Adipocyte (in vitro differentiated cells): Measurements from ENCODE around the gene NUP210.

Experiments used
- DNase-seq: peaks from one replicate; pipeline ENCODE4 v3.0.0-alpha.2; 2015; ENCODE audit warnings: low read depth
- H3K27me3 ChIP-seq: replicated peaks from 2 replicates; pipeline ENCODE4 v1.7.0; 2013; ENCODE audit warnings: mild to moderate bottlenecking, low read length, moderate library complexity; ENCODE audit not compliant: control insufficient read depth, insufficient read depth
- H3K36me3 ChIP-seq: 2 replicates; pipeline ENCODE4 v1.7.0; 2013; ENCODE audit warnings: low read length, mild to moderate bottlenecking, moderate library complexity; ENCODE audit not compliant: control insufficient read depth, insufficient read depth, severe bottlenecking
- H3K4me1 ChIP-seq: 2 replicates; pipeline ENCODE4 v1.7.0; 2013; ENCODE audit warnings: mild to moderate bottlenecking, low read length, moderate library complexity; ENCODE audit not compliant: control insufficient read depth, insufficient read depth
- H3K4me3 ChIP-seq: 2 replicates; pipeline ENCODE4 v1.7.0; 2013; ENCODE audit warnings: mild to moderate bottlenecking, low read length, moderate library complexity
- H3K9ac ChIP-seq: 2 replicates; pipeline ENCODE4 v1.7.0; 2013; ENCODE audit warnings: mild to moderate bottlenecking, low read length, moderate library complexity
- H3K9me3 ChIP-seq: 2 replicates; pipeline ENCODE4 v1.7.0; 2013; ENCODE audit warnings: mild to moderate bottlenecking, low read length, moderate library complexity; ENCODE audit not compliant: control insufficient read depth

Gene NUP210

GRCh38 chr3:13313813-13314212, 106.3 kb downstream of the NUP210 start:
- Histone ChIP-seq H3K27me3 (peaks cover 12% of the 10 kb centered on the region), H3K9ac (no peak overlapping the region), H3K4me3 (no peak overlapping the region), H3K9me3 (no peaks in the 10 kb centered on the region), H3K36me3 (no peaks in the 10 kb centered on the region), H3K4me1 (no peaks in the 10 kb centered on the region)
- no peak for DNase-seq

- Histone ChIP-seq H3K27me3 (peaks cover 24% of the 10 kb centered on the region), H3K36me3 (no peaks in the 10 kb centered on the region), H3K9me3 (no peaks in the 10 kb centered on the region), H3K4me1 (no peaks in the 10 kb centered on the region), H3K4me3 (no peak overlapping the region), H3K9ac (no peak overlapping the region)
- DNase-seq = no peak
Observed at GRCh38 chr3:13309004-13309403, 111.1 kb downstream of the NUP210 start.

GRCh38 chr3:13308380-13308801, 111.7 kb downstream of the NUP210 start:
- Histone ChIP-seq H3K9me3 (no peaks in the 10 kb centered on the region), H3K27me3 (peaks cover 22% of the 10 kb centered on the region), H3K9ac (no peak overlapping the region), H3K4me3 (no peak overlapping the region), H3K4me1 (no peaks in the 10 kb centered on the region), H3K36me3 (no peaks in the 10 kb centered on the region)
- peak; percentile 4 for DNase-seq

- Histone ChIP-seq H3K27me3 (peaks cover 22% of the 10 kb centered on the region), H3K4me3 (no peak overlapping the region), H3K4me1 (no peaks in the 10 kb centered on the region), H3K9ac (no peak overlapping the region), H3K9me3 (no peaks in the 10 kb centered on the region), H3K36me3 (no peaks in the 10 kb centered on the region)
- DNase-seq = no peak
Observed at GRCh38 chr3:13307041-13307440, 113.1 kb downstream of the NUP210 start.

GRCh38 chr3:13305623-13306022, 114.5 kb downstream of the NUP210 start:
- H3K4me1 ChIP-seq = peaks cover 4% of the 10 kb centered on the region
- peaks cover 22% of the 10 kb centered on the region for H3K27me3 ChIP-seq
- DNase-seq = no peak

GRCh38 chr3:13303410-13303809, 116.7 kb downstream of the NUP210 start:
- H3K36me3 ChIP-seq = no peaks in the 10 kb centered on the region
- H3K9ac ChIP-seq = no peak overlapping the region
- no peak for DNase-seq
- H3K9me3 ChIP-seq = no peaks in the 10 kb centered on the region
- H3K4me3 ChIP-seq = no peak overlapping the region
- peaks cover 23% of the 10 kb centered on the region for H3K27me3 ChIP-seq
- H3K4me1 ChIP-seq = peaks cover 4% of the 10 kb centered on the region

More at GRCh38 chr3:13305623-13306022, 114.5 kb downstream of the NUP210 start:
- Histone ChIP-seq H3K9ac (no peak overlapping the region), H3K36me3 (no peaks in the 10 kb centered on the region), H3K4me3 (no peak overlapping the region), H3K9me3 (no peaks in the 10 kb centered on the region)

- Histone ChIP-seq H3K9me3 (no peaks in the 10 kb centered on the region), H3K36me3 (no peaks in the 10 kb centered on the region), H3K4me3 (no peak overlapping the region), H3K9ac (no peak overlapping the region), H3K27me3 (peaks cover 37% of the 10 kb centered on the region), H3K4me1 (peaks cover 4% of the 10 kb centered on the region)
- DNase-seq = peak; percentile 66
Observed at GRCh38 chr3:13301286-13301987, 118.7 kb downstream of the NUP210 start.

- Histone ChIP-seq H3K27me3 (peaks cover 37% of the 10 kb centered on the region), H3K36me3 (no peaks in the 10 kb centered on the region)
- no peak for DNase-seq
Observed at GRCh38 chr3:13300546-13301285, 119.4 kb downstream of the NUP210 start.

GRCh38 chr3:13299531-13300155, 120.5 kb downstream of the NUP210 start:
- H3K9me3 ChIP-seq = no peaks in the 10 kb centered on the region
- H3K4me3 ChIP-seq = no peak overlapping the region
- H3K4me1 ChIP-seq = peaks cover 4% of the 10 kb centered on the region
- H3K27me3 ChIP-seq = peaks cover 41% of the 10 kb centered on the region
- no peaks in the 10 kb centered on the region for H3K36me3 ChIP-seq
- H3K9ac ChIP-seq = no peak overlapping the region
- no peak for DNase-seq

More at GRCh38 chr3:13300546-13301285, 119.4 kb downstream of the NUP210 start:
- peaks cover 4% of the 10 kb centered on the region for H3K4me1 ChIP-seq
- H3K4me3 ChIP-seq = no peak overlapping the region
- no peak overlapping the region for H3K9ac ChIP-seq
- H3K9me3 ChIP-seq = no peaks in the 10 kb centered on the region

GRCh38 chr3:13296662-13297061, 123.5 kb downstream of the NUP210 start:
- no peak overlapping the region for H3K9ac ChIP-seq
- peaks cover 53% of the 10 kb centered on the region for H3K27me3 ChIP-seq
- H3K4me1 ChIP-seq = peaks cover 1% of the 10 kb centered on the region
- H3K4me3 ChIP-seq = no peak overlapping the region
- no peaks in the 10 kb centered on the region for H3K36me3 ChIP-seq
- no peak for DNase-seq
- H3K9me3 ChIP-seq = no peaks in the 10 kb centered on the region
